Ovary (tissue), 9 donors: ENCODE data around the gene PDE6D. TPM values are rescaled to one million over a fixed set of nuclear protein-coding genes. Genes with fewer than 3 reads are reported as not detected.
A peak's percentile ranks its signal among the peaks of the same experiment; 100 is the strongest.

Experiments
- DNase-seq, 5 donors: peaks; one replicate each; pipeline ENCODE4 v3.0.0-alpha.2; 2019 to 2020
- H3K27ac ChIP-seq, 2 donors: fragments of 200-600 bp; one replicate each; pipeline versions ENCODE4 v1.5.1 to v1.8.0; 2019 to 2022
- H3K27me3 ChIP-seq: fragments of 200-600 bp; one replicate; pipeline ENCODE4 v1.8.0; 2022
- H3K36me3 ChIP-seq: fragments of 200-600 bp; sonication (generic); one replicate; pipeline ENCODE4 v1.5.1; 2019
- H3K4me1 ChIP-seq: one replicate; pipeline ENCODE4 v1.8.1; 2013; ENCODE audit warnings: mild to moderate bottlenecking, moderate library complexity; ENCODE audit not compliant: insufficient read depth
- H3K4me3 ChIP-seq: fragments of 200-600 bp; sonication (generic); one replicate; pipeline ENCODE4 v1.5.1; 2017
- H3K9me3 ChIP-seq, 2 donors: fragments of 200-600 bp in 1 of 2; sonication (generic) in 1 of 2; one replicate each; pipeline versions ENCODE4 v1.5.1 to v1.8.1; 2013 to 2019; ENCODE audit warnings: mild to moderate bottlenecking in 1 of 2, moderate library complexity in 1 of 2
- CTCF ChIP-seq, 3 donors: fragments of 450-650 bp in 2 of 3; fragments of 200-600 bp in 1 of 3; IDR thresholded peaks; one replicate each; pipeline versions ENCODE4 v1.5.1 to v1.8.0; 2016 to 2022; ENCODE audit warnings: antibody characterized with exemption in 3 of 3, mild to moderate bottlenecking in 1 of 3
- EP300 ChIP-seq: sonication (generic); formaldehyde crosslinking; IDR thresholded peaks from one replicate; pipeline ENCODE4 v1.6.1; 2017; ENCODE audit warnings: antibody characterized with exemption
- POLR2A ChIP-seq: fragments of 450-650 bp; IDR thresholded peaks from one replicate; pipeline ENCODE4 v1.6.1; 2017; ENCODE audit warnings: antibody characterized with exemption, mild to moderate bottlenecking, moderate library complexity
- WGBS, 3 donors: extraction: QIAGEN DNeasy Blood & Tissue Kit in 1 of 3; methylation state at CpG; one replicate each; pipeline versions ENCODE4 v1.1.5 to v1.1.7; 2013 to 2017; 5-methylcytosine and 5-hydroxymethylcytosine counted together
- intact Hi-C, 4 donors: fragments of 100-400 bp; cut with DNase I; formaldehyde crosslinking; loops; one replicate each; pipeline versions ENCODE4 v1.11.0 to v1.15.1; 2022 to 2023
- polyA plus RNA-seq, 2 donors: library from polyadenylated mRNA; stranded (reverse); fragments of 200-250 nt in 1 of 2; fragments of 350-450 nt in 1 of 2; fragmentation: Illumina TruSeq in 1 of 2; extraction: RNeasy Lipid Tissue Mini Kit (QIAGEN cat#74804) in 1 of 2; gene quantifications; one replicate each; pipeline ENCODE4 v1.2.3, GENCODE V29; 2013 to 2014
- total RNA-seq, 7 donors: library from RNA; depleted of rRNA in 2 of 7; stranded (reverse); fragments of >200 nt in 2 of 7; fragmentation: NEBNext Ultra II Directional in 3 of 7; extraction: Animal tissue kit (Norgen Biotek cat#: 25700) in 3 of 7; gene quantifications; one replicate each; pipeline versions ENCODE4 v1.1.0 to v1.2.4, GENCODE V29; 2016 to 2023
- donor health status: DM: no; HTN: no; CAD: no; lungs with moderate emphysema.
- donor health status: DM: no; HTN: no; CAD: no.
- donor health status: Bipolar disorder and iron deficiency.
- donor health status: DM: yes; HTN: yes; CAD: no.
- donor health status: DM: no; HTN: no; CAD: no.
- donor health status: DM: yes; HTN: yes; CAD: no.

PDE6D gene
- total and polyA plus RNA-seq, 9 donors: 13.7 to 32.9 (median 17.8) TPM

GRCh38 chr2:231781798-231782726 lies 980 bp upstream of the PDE6D start:
- no peak for TF ChIP-seq CTCF (IDR thresholded peaks at IDR 0.05)
- no peak for TF ChIP-seq EP300
- no peak for TF ChIP-seq POLR2A
- 2 to 3% (median 2%) methylated on average over 12 of the region's 12 CpGs for WGBS, 3 donors
- DNase-seq: peak in 1 of 5 donors; percentile 26
- H3K27ac ChIP-seq: peak overlapping the region in 1 of 2 donors; percentile 69
- H3K4me1 ChIP-seq: peaks cover 11% of the 10 kb centered on the region
- no peaks in the 10 kb centered on the region for H3K27me3 ChIP-seq
- H3K9me3 ChIP-seq: no peaks in the 10 kb centered on the region
- intact Hi-C loops: loop anchor here in 1 of 4 donors (5.0 kb wide), 1 partner anchor 170 kb away; no protein-coding TSS in a partner anchor
- H3K4me3 ChIP-seq: peak overlapping the region; percentile 83
- H3K36me3 ChIP-seq: no peaks in the 10 kb centered on the region

GRCh38 chr2:231780123-231780908 lies 766 bp downstream of the PDE6D start:
- DNase-seq: peak in 3 of 5 donors; percentile 20 to 30 (median 25)
- no peak for TF ChIP-seq POLR2A
- no peak for TF ChIP-seq CTCF (IDR thresholded peaks at IDR 0.05)
- TF ChIP-seq EP300: no peak
- Histone ChIP-seq H3K4me3 (peak overlapping the region; percentile 83), H3K27me3 (no peaks in the 10 kb centered on the region), H3K36me3 (no peaks in the 10 kb centered on the region), H3K9me3 (no peaks in the 10 kb centered on the region), H3K4me1 (peaks cover 6% of the 10 kb centered on the region), H3K27ac (peak overlapping the region in 1 of 2 donors; percentile 69)
- 7 to 11% (median 9%) methylated on average over 41 to 51 of the region's 51 CpGs for WGBS, 3 donors
- intact Hi-C loops: loop anchor here in 1 of 4 donors (5.0 kb wide), 1 partner anchor 168 kb away; no protein-coding TSS in a partner anchor

- DNase-seq: no peak
- Histone ChIP-seq H3K27me3 (no peaks in the 10 kb centered on the region), H3K27ac (no peak overlapping the region), H3K4me1 (no peaks in the 10 kb centered on the region), H3K4me3 (no peak overlapping the region), H3K36me3 (no peaks in the 10 kb centered on the region), H3K9me3 (no peaks in the 10 kb centered on the region)
- no peak for TF ChIP-seq POLR2A
- no peak for TF ChIP-seq EP300
- no peak for TF ChIP-seq CTCF (IDR thresholded peaks at IDR 0.05)
- intact Hi-C loops: no loop called here
- 84 to 92% (median 87%) methylated on average over 6 of the region's 6 CpGs for WGBS, 3 donors
These were observed 11.6 kb downstream of the PDE6D start for GRCh38 chr2:231769170-231770136.
